H9 (cell line): ENCODE data around the gene UTS2B. TPM values are rescaled to one million over a fixed set of nuclear protein-coding genes. Genes with fewer than 3 reads are reported as not detected.

Source experiments
- DNase-seq: peaks from one replicate; pipeline ENCODE4 v3.0.0-alpha.2; 2017
- H2AFZ ChIP-seq: one replicate; pipeline ENCODE4 v1.6.1; 2013; ENCODE audit warnings: mild to moderate bottlenecking, low read length, control low read depth, moderate library complexity
- H2AK5ac ChIP-seq: 2 replicates; pipeline ENCODE4 v1.6.1; 2013; ENCODE audit warnings: low read length, control low read depth, mixed read lengths; ENCODE audit not compliant: insufficient read length
- H2BK120ac ChIP-seq: one replicate; pipeline ENCODE4 v1.6.1; 2013; ENCODE audit warnings: low read depth, mild to moderate bottlenecking, low read length, control low read depth, inconsistent platforms; ENCODE audit not compliant: poor library complexity, severe bottlenecking
- H2BK12ac ChIP-seq: 2 replicates; pipeline ENCODE4 v1.6.1; 2013; ENCODE audit warnings: low read length, control low read depth, mixed read lengths, low read depth; ENCODE audit not compliant: insufficient read length
- H2BK15ac ChIP-seq: 2 replicates; pipeline ENCODE4 v1.6.1; 2013; ENCODE audit warnings: low read depth, low read length, control low read depth
- H2BK20ac ChIP-seq: one replicate; pipeline ENCODE4 v1.6.1; 2013; ENCODE audit warnings: low read depth, mild to moderate bottlenecking, low read length, control low read depth, inconsistent platforms; ENCODE audit not compliant: poor library complexity, severe bottlenecking
- H2BK5ac ChIP-seq: 2 replicates; pipeline ENCODE4 v1.6.1; 2013; ENCODE audit warnings: low read length, control low read depth, mixed read lengths; ENCODE audit not compliant: insufficient read length
- H3K14ac ChIP-seq: 2 replicates; pipeline ENCODE4 v1.6.1; 2013; ENCODE audit warnings: low read length, control low read depth; ENCODE audit not compliant: insufficient read depth
- H3K18ac ChIP-seq: 2 replicates; pipeline ENCODE4 v1.6.1; 2013; ENCODE audit warnings: low read depth, mild to moderate bottlenecking, mixed read lengths, low read length, control low read depth; ENCODE audit not compliant: insufficient read length
- H3K23ac ChIP-seq: 2 replicates; pipeline ENCODE4 v1.6.1; 2013; ENCODE audit warnings: low read length, control low read depth, mixed read lengths, low read depth; ENCODE audit not compliant: insufficient read length
- H3K23me2 ChIP-seq: 2 replicates; pipeline ENCODE4 v1.6.1; 2013; ENCODE audit warnings: low read depth, mild to moderate bottlenecking, mixed read lengths, low read length, control low read depth; ENCODE audit not compliant: insufficient read length, poor library complexity, severe bottlenecking
- H3K27ac ChIP-seq: 2 replicates; pipeline ENCODE4 v1.5.1; 2013; ENCODE audit warnings: low read length, control low read depth, mixed read lengths, low read depth; ENCODE audit not compliant: insufficient read length
- H3K27me3 ChIP-seq: 2 replicates; pipeline ENCODE4 v1.6.1; 2013; ENCODE audit warnings: low read length, control low read depth, inconsistent platforms; ENCODE audit not compliant: insufficient read depth
- H3K4ac ChIP-seq: 2 replicates; pipeline ENCODE4 v1.6.1; 2013; ENCODE audit warnings: low read depth, mild to moderate bottlenecking, control low read depth, inconsistent platforms, low read length, moderate library complexity
- H3K4me1 ChIP-seq: 2 replicates; pipeline ENCODE4 v1.6.1; 2013; ENCODE audit warnings: low read length, control low read depth, inconsistent platforms; ENCODE audit not compliant: insufficient read depth
- H3K4me2 ChIP-seq: 2 replicates; pipeline ENCODE4 v1.6.1; 2013; ENCODE audit warnings: low read length, control low read depth, mixed read lengths; ENCODE audit not compliant: insufficient read length, insufficient read depth
- H3K56ac ChIP-seq: 2 replicates; pipeline ENCODE4 v1.6.1; 2013; ENCODE audit warnings: low read depth, mild to moderate bottlenecking, mixed read lengths, low read length, control low read depth; ENCODE audit not compliant: insufficient read length
- H3K79me1 ChIP-seq: 2 replicates; pipeline ENCODE4 v1.6.1; 2013; ENCODE audit warnings: low read depth, mild to moderate bottlenecking, moderate library complexity, low read length, control low read depth, inconsistent platforms; ENCODE audit not compliant: insufficient read depth, poor library complexity, severe bottlenecking
- H3K79me2 ChIP-seq: 2 replicates; pipeline ENCODE4 v1.6.1; 2013; ENCODE audit warnings: low read length, control low read depth, inconsistent platforms; ENCODE audit not compliant: insufficient read depth
- H3K9ac ChIP-seq: 2 replicates; pipeline ENCODE4 v1.6.1; 2013; ENCODE audit warnings: low read length, control low read depth, mixed read lengths; ENCODE audit not compliant: insufficient read length; ENCODE audit errors: extremely low read depth
- H3K9me3 ChIP-seq: one replicate; pipeline ENCODE4 v1.6.1; 2013; ENCODE audit warnings: low read depth, low read length, inconsistent platforms; ENCODE audit not compliant: control insufficient read depth
- H3T11ph ChIP-seq: one replicate; pipeline ENCODE4 v1.6.1; 2013; ENCODE audit warnings: mild to moderate bottlenecking, low read length, control low read depth, inconsistent platforms
- H4K20me1 ChIP-seq: one replicate; pipeline ENCODE4 v1.6.1; 2013; ENCODE audit not compliant: control insufficient read depth, insufficient read length, insufficient read depth
- H4K5ac ChIP-seq: 2 replicates; pipeline ENCODE4 v1.6.1; 2013; ENCODE audit warnings: low read depth, mild to moderate bottlenecking, mixed read lengths, low read length, control low read depth; ENCODE audit not compliant: insufficient read length
- H4K8ac ChIP-seq: replicated peaks from 2 replicates; pipeline ENCODE4 v1.6.1; 2013; ENCODE audit warnings: low read length, control low read depth, mixed read lengths, low read depth; ENCODE audit not compliant: insufficient read length
- H4K91ac ChIP-seq: 2 replicates; pipeline ENCODE4 v1.6.1; 2013; ENCODE audit warnings: low read depth, mild to moderate bottlenecking, moderate library complexity, mixed read lengths, low read length, control low read depth; ENCODE audit not compliant: insufficient read length
- H3K27ac Mint-ChIP-seq, 3 experiments: 2 replicates in 2 of 3; 3 replicates in 1 of 3; pipeline ENCODE4 v1.8.0; 2020 to 2021; ENCODE audit warnings: mixed read lengths in 3 of 3, mild to moderate bottlenecking in 1 of 3, moderate library complexity in 1 of 3
- H3K27me3 Mint-ChIP-seq: 2 replicates; pipeline ENCODE4 v1.8.0; 2021; ENCODE audit warnings: low read depth, mild to moderate bottlenecking, moderate library complexity, mixed read lengths
- H3K36me3 Mint-ChIP-seq, 3 experiments: 2 replicates in 2 of 3; 3 replicates in 1 of 3; pipeline ENCODE4 v1.8.0; 2020 to 2021; ENCODE audit warnings: low read depth in 3 of 3, mixed read lengths in 3 of 3; ENCODE audit not compliant: insufficient read depth in 1 of 3
- H3K4me1 Mint-ChIP-seq, 2 experiments: 2 replicates each; pipeline ENCODE4 v1.8.0; 2020; ENCODE audit warnings: mixed read lengths in 2 of 2
- H3K4me3 Mint-ChIP-seq, 2 experiments: 2 replicates in 1 of 2; 3 replicates in 1 of 2; pipeline ENCODE4 v1.8.0; 2020 to 2021; ENCODE audit warnings: mild to moderate bottlenecking in 2 of 2, mixed read lengths in 2 of 2, moderate library complexity in 1 of 2
- H3K9me3 Mint-ChIP-seq, 2 experiments: 2 replicates in 1 of 2; 3 replicates in 1 of 2; pipeline ENCODE4 v1.8.0; 2020; ENCODE audit warnings: mild to moderate bottlenecking in 2 of 2, mixed read lengths in 2 of 2, moderate library complexity in 1 of 2
- CTCF ChIP-seq: fragments of 200-600 bp; sonication (generic); conservative IDR thresholded peaks from 3 replicates; pipeline ENCODE4 v1.8.0; 2021; ENCODE audit warnings: antibody characterized with exemption, mild to moderate bottlenecking
- WGBS: extraction: QIAGEN DNeasy Blood & Tissue Kit; methylation state at CpG from one replicate; pipeline ENCODE4 v1.1.7; 2013; ENCODE audit warnings: missing lambda C conversion rate, low lambda C conversion rate, mixed read lengths; ENCODE audit not compliant: insufficient read length; ENCODE audit errors: extremely low coverage; 5-methylcytosine and 5-hydroxymethylcytosine counted together
- total RNA-seq: library from RNA; stranded (reverse); gene quantifications from 2 replicates; pipeline ENCODE4 v1.2.1, GENCODE V29; 2021

Gene UTS2B
- total RNA-seq, 1 experiment from 2014 or later = 0.09 TPM

GRCh38 chr3:191292243-191293015 is 37.9 kb downstream of the UTS2B start:
- no peak overlapping the region for H4K91ac ChIP-seq
- no peaks in the 10 kb centered on the region for H3K79me2 ChIP-seq
- no peaks in the 10 kb centered on the region; a peak in 1 of 4 replicates for H3K4me1 Mint-ChIP-seq
- H3K27ac Mint-ChIP-seq = no peak overlapping the region
- no peak overlapping the region for H3K23ac ChIP-seq
- H4K5ac ChIP-seq = no peak overlapping the region
- H2BK5ac ChIP-seq = no peak overlapping the region
- no peaks in the 10 kb centered on the region for H3K27me3 ChIP-seq
- H3K56ac ChIP-seq = no peak overlapping the region
- H3T11ph ChIP-seq = no peak overlapping the region
- no peak overlapping the region for H4K8ac ChIP-seq
- no peak overlapping the region for H3K18ac ChIP-seq
- no peaks in the 10 kb centered on the region for H3K9me3 ChIP-seq
- no peak for TF ChIP-seq CTCF
- H2BK15ac ChIP-seq = no peak overlapping the region
- H2BK20ac ChIP-seq = no peak overlapping the region
- no peaks in the 10 kb centered on the region for H3K23me2 ChIP-seq
- H3K14ac ChIP-seq = no peak overlapping the region
- peaks cover 0 to 5% of the 10 kb centered on the region in 2 experiments; a peak in 1 of 5 replicates for H3K9me3 Mint-ChIP-seq
- no peaks in the 10 kb centered on the region for H3K27me3 Mint-ChIP-seq
- no peak overlapping the region for H2AFZ ChIP-seq
- no CpG with 5 or more reads among the region's 5 CpGs for WGBS
- no peaks in the 10 kb centered on the region for H3K79me1 ChIP-seq
- no peaks in the 10 kb centered on the region; a peak in 1 of 7 replicates for H3K36me3 Mint-ChIP-seq
- H3K27ac ChIP-seq = no peak overlapping the region
- H3K4me2 ChIP-seq = no peak overlapping the region
- H3K4ac ChIP-seq = no peak overlapping the region
- H2BK12ac ChIP-seq = no peak overlapping the region
- no peak overlapping the region for H2BK120ac ChIP-seq
- H3K4me3 Mint-ChIP-seq = no peak overlapping the region
- DNase-seq = no peak
- no peak overlapping the region for H3K9ac ChIP-seq
- no peak overlapping the region for H2AK5ac ChIP-seq
- no peaks in the 10 kb centered on the region for H3K4me1 ChIP-seq
- no peaks in the 10 kb centered on the region for H4K20me1 ChIP-seq
